NCI-H1105 (cell line): ENCODE results near the gene ALDH18A1.

ENCODE experiments used
- DNase-seq: peaks from one replicate; lab custom pipeline; 2025; lab: John Stamatoyannopoulos, UW

The ALDH18A1 gene

DNA sequence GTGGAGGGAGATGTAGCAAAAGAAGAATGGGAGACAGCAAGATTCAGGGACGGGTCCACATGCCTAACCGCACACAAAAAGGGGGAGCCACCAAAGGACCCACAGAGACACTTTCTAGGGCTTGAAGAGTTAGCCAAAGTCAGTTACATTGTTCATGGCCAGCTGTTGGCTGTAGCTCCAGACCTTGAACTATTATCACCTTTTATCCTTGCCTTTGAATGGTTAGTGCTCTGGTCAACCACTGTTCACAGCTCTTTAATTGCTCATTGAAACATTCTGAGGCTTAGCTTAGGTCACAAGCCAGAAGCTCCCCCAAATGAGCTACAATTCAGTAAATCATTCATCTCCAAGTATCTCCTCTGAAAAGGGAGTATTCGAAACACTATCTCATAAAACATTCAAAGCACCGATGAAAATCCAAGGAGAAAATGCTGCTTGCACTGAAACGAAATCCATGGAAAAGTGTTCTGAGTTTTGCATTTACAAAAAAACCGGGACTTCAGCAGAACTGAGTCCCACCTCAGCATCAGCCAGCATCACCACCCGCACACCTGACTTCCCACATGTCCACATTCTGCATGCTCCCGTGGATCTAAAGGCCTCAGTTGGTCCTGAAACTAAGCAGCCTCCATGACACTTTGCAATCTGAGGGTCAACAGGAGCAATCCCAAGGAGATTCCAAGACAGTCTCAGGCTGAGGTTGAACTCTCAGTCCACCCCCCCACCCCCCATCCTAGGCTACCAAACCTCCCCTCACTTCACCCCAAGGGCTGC is 99.3 kb downstream of the ALDH18A1 start:
- DNase-seq: no peak
